GM19099 (cell line): ENCODE data around the gene PPP1CA.

Source experiments
- POLR2A ChIP-seq: IDR thresholded peaks from 3 replicates; pipeline ENCODE4 v1.6.1; 2011; ENCODE audit warnings: low read depth; ENCODE audit not compliant: insufficient read length; ENCODE audit errors: extremely low read depth

The PPP1CA gene

DNA sequence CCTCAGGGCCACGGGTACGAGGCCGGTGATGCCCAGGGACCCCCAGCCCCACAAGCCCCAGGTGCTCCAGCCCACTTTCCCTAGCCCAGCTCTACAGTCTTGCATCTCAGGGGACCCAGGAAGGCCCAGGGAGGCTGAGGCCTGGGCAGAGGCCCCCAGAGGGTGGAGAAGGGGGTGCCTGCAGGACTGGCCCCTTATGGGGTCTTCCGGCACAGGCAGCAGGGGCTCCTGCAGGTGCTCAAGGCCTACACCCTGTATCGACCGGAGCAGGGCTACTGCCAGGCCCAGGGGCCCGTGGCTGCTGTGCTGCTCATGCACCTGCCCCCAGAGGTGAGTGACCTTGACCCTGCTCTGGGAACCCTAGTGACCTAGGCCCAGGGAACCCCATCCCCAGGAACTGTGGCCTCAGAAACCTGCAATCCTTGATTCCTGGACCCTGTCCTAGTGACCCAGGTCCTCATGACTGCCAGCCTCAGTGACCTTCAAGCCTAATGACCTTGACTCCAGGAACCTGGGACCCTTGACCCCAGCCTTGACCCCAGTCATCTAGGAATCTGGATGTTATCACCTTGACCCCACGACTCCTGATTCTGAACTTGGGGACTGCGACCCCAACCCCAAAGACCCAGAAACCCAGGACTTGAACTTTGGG lies 4.2 kb upstream of the PPP1CA start:
- no peak for TF ChIP-seq POLR2A

GRCh38 chr11:67405196-67405567 lies 3.5 kb upstream of the PPP1CA start:
- TF ChIP-seq POLR2A = no peak

DNA sequence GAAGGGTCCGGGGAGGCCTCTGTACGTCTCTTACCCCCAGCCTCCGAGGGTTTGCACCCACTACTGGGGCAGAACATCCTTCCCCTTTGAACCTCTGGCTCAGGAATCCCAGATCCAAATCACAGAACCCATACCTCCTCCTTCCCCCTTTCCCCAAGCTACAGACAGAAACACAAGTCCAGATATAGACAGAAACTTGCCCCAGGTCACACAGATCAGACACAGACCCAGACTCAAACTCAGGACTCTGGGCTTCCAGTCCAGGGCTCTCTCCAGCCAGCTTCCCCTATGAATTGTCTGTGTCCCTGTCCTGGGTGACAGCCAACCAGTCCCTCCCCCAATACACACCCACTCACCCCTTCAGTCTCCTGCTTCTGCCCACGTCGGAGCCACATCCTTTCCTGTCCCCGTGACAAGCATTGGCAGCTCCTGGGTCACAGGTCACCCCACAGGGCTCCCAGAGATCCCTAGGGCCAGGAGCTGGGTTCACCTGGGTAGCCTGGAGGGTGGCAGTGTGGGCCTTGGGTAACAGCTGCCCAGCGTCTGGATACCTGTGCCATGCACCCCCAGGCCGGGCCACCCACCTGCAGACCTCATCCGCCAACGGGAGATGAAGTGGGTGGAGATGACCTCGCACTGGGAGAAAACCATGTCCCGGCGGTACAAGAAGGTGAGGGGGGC lies 3.0 kb upstream of the PPP1CA start:
- TF ChIP-seq POLR2A = no peak

DNA sequence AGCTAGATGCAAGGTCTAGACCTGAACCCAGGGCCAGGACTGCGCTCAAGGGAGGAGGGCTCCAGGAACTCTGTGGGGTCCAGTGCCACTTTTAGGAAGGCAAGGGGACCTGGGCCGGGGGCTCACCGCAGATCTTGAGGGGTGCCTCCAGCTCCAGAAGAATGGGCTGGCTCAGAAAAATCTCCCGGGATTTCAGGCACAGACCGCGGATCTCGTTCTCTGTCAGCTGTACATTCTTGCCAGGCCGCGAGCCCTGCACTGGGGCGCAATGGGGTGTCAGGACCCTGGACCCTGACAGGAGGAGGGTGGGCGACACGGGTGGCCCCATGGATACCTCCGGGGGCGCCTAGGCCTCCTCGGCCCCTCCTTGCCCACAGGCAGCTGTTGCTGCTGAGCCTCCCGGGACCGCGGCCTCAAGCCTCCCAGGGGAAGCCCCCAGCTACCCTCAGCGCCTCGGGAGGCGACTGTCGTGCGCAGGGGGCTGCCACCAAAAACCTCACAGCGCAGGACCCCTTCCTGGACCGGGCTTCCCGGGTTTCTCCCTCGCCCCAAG lies 640 bp downstream of the PPP1CA start:
- TF ChIP-seq POLR2A = no peak

- no peak for TF ChIP-seq POLR2A
Measured at GRCh38 chr11:67400251-67400941, 1.3 kb downstream of the PPP1CA start.

DNA sequence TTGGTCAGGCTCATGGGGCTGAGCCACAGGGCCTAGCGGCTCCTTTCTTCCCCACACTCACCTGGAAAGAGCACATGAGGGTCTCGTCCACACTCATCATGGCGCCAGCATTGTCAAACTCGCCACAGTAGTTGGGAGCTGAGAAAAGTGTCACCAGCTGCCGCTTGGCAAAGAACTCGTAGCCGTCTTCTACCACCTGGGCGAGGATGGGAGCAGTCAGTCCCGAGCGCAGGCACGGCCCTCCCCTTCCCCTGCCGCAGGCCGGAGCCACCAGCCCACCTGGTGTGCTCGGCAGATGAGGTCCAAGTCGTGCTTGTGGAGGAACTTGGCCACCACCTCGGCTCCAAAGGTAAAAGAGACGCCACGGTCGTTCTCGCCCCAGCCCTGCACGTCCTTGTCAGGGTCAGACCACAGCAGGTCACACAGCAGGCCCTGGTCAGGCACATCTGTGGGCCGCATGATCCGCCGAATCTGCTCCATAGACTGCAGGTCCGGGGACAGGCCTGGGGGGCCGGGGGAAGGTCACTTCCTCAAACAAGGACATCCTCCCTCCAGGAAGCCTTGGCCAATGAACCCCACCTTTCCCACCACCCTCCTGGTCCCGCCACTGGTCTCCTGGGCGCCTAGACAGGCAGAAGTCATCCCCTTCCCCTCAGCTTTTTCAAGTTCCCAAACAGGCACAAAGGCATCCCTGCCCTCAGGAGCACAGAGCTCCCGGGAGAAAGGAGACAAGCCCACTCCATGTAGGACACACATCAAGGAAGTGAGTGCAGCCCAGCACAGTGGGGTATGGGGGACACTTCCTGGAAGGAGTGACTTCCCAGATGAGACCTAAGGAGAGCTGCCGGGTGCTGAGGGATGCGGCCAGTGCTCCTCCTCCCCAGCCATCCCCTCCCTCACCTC lies 2.7 kb downstream of the PPP1CA start:
- no peak for TF ChIP-seq POLR2A

DNA sequence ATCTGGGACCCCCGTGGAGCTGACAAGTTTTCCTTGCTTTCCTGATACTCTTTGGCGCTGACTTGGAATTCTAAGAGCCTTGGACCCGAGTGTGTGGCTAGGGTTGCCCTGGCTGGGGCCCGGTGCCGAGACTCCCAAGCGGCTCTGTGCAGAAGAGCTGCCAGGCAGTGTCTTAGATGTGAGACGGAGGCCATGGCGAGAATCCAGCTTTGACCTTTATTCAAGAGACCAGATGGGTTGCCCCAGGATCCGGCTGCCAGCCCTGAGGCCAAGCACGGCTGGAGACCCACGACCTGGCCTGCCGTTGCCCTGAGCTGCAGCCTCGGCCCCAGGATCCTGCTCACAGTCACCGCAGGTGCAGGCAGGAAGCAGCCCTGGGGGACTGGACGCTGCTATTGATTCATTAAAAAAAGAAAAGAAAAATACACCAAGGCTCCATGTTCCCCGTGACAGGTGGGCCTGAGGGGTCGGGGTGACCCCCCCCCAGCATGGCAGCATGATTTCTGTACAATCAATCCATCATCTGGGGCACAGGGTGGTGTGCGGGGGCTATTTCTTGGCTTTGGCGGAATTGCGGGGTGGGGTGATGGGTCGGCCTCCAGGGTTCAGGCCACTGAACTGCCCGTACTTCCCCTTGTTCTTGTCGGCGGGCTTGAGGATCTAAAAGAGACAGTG lies 3.5 kb downstream of the PPP1CA start:
- no peak for TF ChIP-seq POLR2A

GRCh38 chr11:67397536-67397935 lies 4.1 kb downstream of the PPP1CA start:
- TF ChIP-seq POLR2A = no peak

GRCh38 chr11:67396587-67397389 lies 4.9 kb downstream of the PPP1CA start:
- no peak for TF ChIP-seq POLR2A

- no peak for TF ChIP-seq POLR2A
Measured at GRCh38 chr11:67396259-67396581, 5.4 kb downstream of the PPP1CA start.

GRCh38 chr11:67395555-67396258 lies 6.0 kb downstream of the PPP1CA start:
- no peak for TF ChIP-seq POLR2A

DNA sequence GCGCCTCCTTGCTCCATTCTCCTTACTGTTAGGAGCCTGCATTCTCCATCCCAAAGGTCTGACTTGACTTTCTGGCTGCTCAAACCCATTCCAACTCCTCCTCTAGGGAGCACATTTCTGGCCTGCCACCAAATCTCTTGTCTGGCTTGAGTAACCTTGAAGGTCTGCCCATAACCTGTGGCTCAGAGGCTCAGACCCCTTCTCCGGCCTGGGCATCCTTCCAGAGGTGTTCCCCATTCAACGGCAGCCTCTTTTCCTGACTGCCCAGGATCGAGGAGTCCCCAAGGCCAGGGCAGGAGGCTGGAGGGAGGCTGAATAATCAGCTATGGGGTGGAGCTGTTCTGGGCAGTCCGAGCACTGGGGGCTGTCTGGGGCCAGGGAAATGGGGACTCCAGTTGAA lies 7.7 kb downstream of the PPP1CA start:
- TF ChIP-seq POLR2A = no peak

- TF ChIP-seq POLR2A = no peak
Measured at GRCh38 chr11:67393437-67393836, 8.2 kb downstream of the PPP1CA start.
